ENCODE measurements around the gene FHOD3.

The FHOD3 gene

DNA sequence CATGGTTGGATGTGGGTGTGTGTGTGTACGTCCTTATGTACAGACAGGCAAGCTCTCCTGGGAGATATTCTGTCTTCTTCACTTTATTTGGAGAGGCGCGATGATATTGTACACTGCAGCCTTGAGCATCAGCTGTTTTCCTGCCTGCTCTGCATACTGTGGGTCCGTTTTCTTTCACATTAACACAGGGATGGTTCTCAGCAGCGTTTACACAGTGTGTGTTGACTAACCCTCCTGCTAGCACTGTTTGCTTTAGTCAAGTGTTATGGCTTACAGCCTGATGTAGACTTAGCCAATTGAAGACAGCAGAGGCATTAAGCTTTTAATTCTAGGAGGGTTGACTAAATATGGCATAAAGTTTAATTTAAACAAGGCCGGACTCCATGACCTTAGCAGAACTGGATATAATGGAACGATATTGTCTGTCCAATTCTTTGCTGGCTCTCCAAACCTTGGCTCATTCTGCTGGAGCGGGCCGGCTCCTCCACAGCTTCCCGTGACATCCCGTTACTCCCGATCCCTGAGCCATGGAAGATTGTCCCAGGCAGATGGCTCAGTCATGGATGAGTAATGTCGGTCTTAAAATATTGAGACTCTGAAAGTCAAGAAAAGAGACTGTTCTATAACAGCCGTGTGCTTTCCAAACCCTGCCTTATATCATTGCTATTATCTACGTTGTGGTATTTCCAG, 396.6 kb downstream of the FHOD3 start:
- H3K4me3 ChIP-seq (ENCODE audit: low read length), result peak overlapping the region; percentile 70
- TF ChIP-seq, protein P1, sequence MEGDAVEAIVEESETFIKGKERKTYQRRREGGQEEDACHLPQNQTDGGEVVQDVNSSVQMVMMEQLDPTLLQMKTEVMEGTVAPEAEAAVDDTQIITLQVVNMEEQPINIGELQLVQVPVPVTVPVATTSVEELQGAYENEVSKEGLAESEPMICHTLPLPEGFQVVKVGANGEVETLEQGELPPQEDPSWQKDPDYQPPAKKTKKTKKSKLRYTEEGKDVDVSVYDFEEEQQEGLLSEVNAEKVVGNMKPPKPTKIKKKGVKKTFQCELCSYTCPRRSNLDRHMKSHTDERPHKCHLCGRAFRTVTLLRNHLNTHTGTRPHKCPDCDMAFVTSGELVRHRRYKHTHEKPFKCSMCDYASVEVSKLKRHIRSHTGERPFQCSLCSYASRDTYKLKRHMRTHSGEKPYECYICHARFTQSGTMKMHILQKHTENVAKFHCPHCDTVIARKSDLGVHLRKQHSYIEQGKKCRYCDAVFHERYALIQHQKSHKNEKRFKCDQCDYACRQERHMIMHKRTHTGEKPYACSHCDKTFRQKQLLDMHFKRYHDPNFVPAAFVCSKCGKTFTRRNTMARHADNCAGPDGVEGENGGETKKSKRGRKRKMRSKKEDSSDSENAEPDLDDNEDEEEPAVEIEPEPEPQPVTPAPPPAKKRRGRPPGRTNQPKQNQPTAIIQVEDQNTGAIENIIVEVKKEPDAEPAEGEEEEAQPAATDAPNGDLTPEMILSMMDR (conservative IDR thresholded peaks at IDR 0.05; ENCODE audit: low read length), result no peak
- DNase-seq (ENCODE audit: low read depth), result peak; percentile 54

DNA sequence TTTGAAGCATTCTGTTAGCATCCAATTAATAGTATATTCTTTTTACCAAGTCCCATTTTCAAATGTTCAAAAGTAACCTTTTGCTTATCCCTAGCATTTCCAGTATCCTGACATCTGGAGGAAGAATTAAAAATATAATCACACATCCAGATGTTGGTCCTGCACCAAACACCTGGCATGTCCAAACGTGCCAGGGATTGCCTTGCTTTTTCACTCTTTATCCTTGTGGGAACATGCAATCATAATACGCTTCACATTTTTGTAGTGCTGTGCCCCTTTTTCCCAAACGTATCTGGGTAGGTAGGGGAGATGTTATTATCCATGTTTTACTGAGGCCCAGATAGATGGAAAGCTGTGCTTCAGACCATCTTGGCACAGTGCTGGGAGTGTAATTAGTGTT, 398.3 kb downstream of the FHOD3 start:
- DNase-seq (ENCODE audit: low read depth), result no peak
- TF ChIP-seq, protein P1 (conservative IDR thresholded peaks at IDR 0.05; ENCODE audit: low read length), result no peak
- H3K4me3 ChIP-seq (ENCODE audit: low read length), result no peak overlapping the region

DNA sequence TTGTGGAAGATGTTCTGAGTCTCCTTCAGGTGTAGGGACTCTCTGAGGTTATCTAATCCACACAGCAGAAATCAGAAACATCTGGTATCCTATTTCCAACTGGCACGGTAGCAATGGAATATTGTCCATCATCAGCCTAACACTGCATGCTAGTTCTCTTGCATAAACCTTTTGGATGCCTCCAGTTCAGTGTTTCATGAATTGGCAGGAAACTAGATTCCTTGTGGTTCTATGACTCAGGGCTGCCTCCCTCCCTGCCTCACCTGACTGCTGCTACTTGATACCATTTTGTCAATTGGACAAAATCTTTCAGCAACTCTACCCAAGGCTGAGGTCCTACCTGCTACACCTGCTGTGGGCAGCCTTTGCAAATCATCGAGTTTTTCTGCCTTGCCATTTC, 400.4 kb downstream of the FHOD3 start:
- peak; percentile 94 for DNase-seq (ENCODE audit: low read depth)
- TF ChIP-seq, protein P1 (conservative IDR thresholded peaks at IDR 0.05; ENCODE audit: low read length), result no peak
- no peak overlapping the region for H3K4me3 ChIP-seq (ENCODE audit: low read length)

DNA sequence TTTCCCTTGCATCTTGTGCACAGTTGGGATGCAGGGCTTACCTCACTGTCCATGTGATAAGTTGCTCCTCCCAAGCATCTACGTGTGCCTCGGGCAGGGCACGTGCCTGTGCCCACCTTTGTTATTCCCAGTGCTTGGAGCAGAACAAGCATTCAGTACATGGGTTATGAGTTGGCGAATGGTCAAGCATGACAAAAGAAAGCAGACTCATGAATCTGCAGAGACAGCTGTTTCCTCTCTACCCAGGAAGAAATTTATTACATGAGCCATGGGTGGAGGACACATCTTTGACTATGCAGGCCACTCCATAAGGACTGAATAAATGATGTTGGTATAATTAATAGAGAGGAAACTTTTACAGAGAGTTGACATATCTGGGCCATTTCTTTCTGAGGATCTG, 403.4 kb downstream of the FHOD3 start:
- no peak for DNase-seq (ENCODE audit: low read depth)
- H3K4me3 ChIP-seq (ENCODE audit: low read length), result no peak overlapping the region
- TF ChIP-seq, protein P1 (conservative IDR thresholded peaks at IDR 0.05; ENCODE audit: low read length), result no peak

DNA sequence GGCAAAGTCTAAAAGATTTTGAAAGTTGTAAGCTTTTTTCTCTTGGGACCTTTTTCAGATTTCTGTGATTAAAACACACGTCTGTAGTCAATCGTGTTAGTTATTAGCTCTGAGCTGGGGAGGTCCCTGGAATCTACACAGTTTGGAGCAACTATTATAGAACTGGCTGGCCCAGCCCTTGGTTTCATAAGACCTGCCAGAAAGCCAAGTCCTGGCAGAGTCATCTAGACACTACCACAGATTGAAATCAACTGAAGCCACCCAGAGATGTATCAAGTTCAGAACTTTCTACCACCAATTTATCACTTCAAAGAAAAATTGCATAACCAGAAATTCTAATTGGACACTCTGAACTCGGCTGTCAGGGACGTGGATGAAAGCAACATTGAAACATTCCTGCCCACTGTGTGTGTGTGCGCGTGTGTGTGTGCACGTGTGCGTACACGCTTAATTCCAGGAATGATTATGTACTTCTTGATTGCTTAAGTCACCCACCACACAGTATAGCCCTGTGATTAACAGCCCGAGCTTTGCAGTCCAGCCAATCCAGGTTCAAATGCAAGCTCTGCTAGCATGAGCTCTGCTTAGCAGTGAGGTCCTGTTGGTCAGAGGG, 405.0 kb downstream of the FHOD3 start:
- DNase-seq (ENCODE audit: low read depth), result peak; percentile 94
- TF ChIP-seq, protein P1 (conservative IDR thresholded peaks at IDR 0.05; ENCODE audit: low read length), result no peak

DNA sequence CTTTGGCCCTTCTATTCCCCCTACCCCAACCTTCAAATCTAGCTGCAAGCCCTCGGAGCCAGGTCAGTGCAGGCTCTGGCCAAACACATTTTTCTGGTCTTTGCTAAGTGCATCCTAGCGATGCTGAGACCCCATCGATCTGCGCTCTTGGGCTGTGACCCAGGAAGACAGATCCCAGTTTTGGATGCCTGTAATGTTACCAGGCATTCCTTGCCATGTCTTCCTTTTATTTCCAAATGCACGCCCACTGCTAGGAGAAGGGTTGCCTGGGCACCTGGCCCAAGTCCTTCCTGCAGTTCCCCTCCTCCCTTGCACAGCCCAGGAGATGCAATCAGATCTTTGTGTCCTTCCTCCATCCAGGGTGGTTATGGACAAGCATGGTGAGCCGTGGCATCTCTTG, 406.6 kb downstream of the FHOD3 start:
- DNase-seq (ENCODE audit: low read depth), result no peak
- TF ChIP-seq, protein P1 (conservative IDR thresholded peaks at IDR 0.05; ENCODE audit: low read length), result no peak
- H3K4me3 ChIP-seq (ENCODE audit: low read length), result no peak overlapping the region

More for the DNA sequence above, 405.0 kb downstream of the FHOD3 start:
- no peak overlapping the region for H3K4me3 ChIP-seq (ENCODE audit: low read length)
